AG20443 (cell line): ENCODE measurements around the gene ZNF536.
"Not testable (repeated sequence)": the region's sequence is repeated elsewhere in the genome, so short reads cannot be mapped to it uniquely, and the experiment has no call there.

Source experiments
- DNase-seq: peaks from one replicate; pipeline ENCODE4 v3.0.0; 2012; ENCODE audit warnings: low spot score, mixed read lengths

Gene ZNF536

GRCh38 chr19:30388327-30388726 lies 16.1 kb downstream of the ZNF536 start:
- DNase-seq = no peak

GRCh38 chr19:30388819-30389218 lies 16.6 kb downstream of the ZNF536 start:
- no peak for DNase-seq

- DNase-seq = no peak
These were observed 18.3 kb downstream of the ZNF536 start for GRCh38 chr19:30390356-30390988.

GRCh38 chr19:30391052-30391451 lies 18.9 kb downstream of the ZNF536 start:
- no peak for DNase-seq

GRCh38 chr19:30391554-30392551 lies 19.7 kb downstream of the ZNF536 start:
- DNase-seq = peak; percentile 58

DNA sequence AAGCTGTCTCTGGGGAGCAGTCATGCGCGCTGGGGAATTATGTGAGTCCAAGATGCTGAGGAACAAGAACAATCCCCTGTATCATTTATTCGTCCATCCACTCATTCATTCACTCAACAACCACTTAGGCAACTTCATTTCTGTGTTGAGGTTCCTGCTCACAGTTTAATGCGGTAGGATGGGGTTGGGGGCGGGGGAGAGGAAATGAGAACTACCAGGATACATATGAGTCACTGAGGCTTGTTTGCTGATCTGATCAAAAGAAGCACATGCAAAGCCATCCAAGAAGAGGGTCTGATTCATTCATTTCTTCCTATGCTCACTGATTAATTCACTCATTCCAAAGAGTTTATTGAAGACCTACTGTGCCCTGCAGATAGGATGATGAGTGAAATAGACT lies 20.9 kb downstream of the ZNF536 start:
- peak; percentile 70 for DNase-seq

- DNase-seq = no peak
These were observed 21.7 kb downstream of the ZNF536 start for GRCh38 chr19:30393729-30394480.

GRCh38 chr19:30394481-30395151 lies 22.4 kb downstream of the ZNF536 start:
- DNase-seq = no peak

GRCh38 chr19:30395283-30395682 lies 23.1 kb downstream of the ZNF536 start:
- no peak for DNase-seq

DNA sequence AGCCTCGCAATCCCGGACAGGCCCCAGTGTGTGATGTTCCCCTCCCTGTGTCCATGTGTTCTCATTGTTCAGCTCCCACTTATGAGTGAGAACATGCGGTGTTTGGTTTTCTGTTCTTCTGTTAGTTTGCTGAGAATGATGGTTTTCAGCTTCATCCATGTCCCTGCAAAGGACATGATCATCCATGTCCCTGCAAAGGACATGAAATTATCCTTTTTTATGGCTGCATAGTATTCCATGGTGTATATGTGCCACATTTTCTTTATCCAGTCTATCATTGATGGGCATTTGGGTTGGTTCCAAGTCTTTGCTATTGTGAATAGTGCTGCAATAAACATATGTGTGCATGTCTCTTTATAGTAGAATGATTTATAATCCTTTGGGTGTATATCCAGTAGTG lies 26.4 kb downstream of the ZNF536 start:
- not testable (repeated sequence) for DNase-seq

- DNase-seq = no peak
These were observed 29.8 kb downstream of the ZNF536 start for GRCh38 chr19:30401956-30402355.

- no peak for DNase-seq
These were observed 30.4 kb downstream of the ZNF536 start for GRCh38 chr19:30402436-30403202.

DNA sequence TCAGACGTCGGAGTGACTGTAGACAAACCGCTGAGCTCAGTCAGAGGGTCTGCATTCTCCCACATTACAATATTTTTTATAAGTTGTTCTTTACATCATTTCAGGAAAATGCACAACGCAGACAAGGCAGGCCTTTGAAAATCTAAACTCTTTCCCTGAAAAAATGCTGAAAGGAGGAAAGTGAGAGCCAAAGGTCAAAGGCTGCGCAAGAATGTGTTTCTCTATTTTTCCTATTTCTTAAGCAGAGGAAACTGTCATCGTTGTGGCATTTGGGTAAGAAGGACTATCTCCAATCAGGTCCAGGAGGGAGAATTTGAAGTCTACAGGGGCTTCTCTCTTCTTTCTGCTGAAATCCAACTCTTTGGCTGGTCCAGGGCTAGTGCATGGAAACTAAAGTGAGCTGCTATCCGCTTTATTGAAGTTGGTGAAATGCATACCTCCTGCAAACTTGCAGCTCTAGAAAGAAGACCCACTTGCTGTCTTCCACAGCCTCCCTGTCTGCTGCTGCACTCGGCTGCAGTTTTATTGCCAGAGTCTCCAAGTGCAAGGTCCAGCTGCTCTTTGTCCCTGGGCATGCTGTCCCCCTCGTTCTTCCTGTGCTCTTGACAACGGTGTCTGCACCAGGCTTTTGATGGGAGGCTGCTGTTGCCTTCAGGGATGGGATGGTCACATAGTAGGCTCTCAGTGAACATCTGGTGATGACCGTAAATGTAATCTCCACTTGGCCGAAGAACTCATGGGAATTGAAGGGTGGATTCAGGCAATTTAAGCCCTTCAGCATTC lies 31.2 kb downstream of the ZNF536 start:
- no peak for DNase-seq

DNA sequence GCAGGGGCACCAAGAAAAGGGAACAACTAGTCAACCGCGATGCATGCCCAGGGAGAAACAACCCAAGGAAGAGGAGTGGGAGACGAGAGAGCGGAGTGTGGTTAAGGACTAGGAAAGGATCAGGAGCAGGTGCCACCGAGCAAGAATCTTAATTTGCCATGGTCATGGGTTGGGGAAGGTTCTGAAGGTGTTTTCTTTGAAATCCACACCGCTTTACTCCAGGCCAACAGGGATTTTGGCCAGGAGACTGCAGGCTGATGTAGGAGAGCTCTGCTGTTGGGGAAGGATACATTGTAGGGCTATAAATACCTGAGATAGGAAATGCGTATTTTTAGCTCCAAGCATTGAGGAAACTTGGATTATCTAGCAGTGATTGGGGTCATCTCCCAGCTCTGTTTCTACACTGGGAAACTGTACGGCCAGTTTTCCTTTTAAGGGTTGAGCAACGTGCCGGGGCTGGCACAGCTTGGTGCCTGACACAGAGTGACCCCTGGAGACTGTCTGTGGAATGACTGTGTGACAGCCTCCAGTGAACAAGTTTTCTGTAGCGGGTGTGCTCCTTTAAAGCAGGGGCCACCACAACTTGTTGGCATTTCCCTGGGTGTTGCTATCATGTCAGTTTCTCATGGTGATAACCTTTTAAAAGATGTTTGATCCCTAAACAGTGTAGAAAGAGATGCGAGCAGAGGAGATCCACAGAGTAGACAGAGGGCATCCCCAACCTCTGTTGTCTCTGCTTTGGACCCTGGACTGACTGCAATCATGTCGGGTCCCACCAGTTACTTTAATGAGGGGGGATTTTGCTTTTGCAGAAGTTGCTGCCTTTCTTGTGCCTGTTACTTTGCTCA lies 34.3 kb downstream of the ZNF536 start:
- DNase-seq = peak; percentile 89

DNA sequence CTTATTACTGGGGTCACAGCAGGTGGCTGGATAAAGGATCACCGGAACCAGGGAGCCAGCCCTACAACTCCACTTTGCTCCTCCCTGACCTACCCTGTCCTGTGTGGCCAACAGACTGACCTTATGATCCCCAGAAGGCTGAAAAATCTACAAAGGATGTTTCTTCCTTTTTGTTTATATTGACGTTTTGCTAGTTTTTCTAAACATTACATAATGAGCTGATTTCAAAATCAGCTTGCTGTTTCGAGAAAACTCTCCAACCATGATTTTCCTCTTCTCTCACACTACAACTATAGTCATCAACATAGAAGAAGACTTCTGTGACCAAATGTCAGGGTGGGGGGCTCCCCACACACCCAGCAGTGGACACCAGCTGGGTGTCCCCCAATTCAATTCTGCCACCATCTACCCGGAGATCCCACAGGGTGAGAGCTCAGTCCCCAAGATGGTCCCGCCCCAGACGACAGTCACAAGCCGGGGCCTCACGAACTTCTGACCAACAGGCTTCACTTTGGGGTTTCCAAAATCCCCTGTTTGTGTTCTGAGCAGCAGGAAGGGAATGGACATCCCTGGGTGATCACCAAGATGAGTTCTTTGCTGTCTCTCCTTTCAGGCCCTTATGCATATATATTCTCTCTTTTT lies 35.0 kb downstream of the ZNF536 start:
- no peak for DNase-seq

GRCh38 chr19:30408734-30409301 lies 36.6 kb downstream of the ZNF536 start:
- no peak for DNase-seq

GRCh38 chr19:30411714-30412113 lies 39.5 kb downstream of the ZNF536 start:
- DNase-seq = no peak

DNA sequence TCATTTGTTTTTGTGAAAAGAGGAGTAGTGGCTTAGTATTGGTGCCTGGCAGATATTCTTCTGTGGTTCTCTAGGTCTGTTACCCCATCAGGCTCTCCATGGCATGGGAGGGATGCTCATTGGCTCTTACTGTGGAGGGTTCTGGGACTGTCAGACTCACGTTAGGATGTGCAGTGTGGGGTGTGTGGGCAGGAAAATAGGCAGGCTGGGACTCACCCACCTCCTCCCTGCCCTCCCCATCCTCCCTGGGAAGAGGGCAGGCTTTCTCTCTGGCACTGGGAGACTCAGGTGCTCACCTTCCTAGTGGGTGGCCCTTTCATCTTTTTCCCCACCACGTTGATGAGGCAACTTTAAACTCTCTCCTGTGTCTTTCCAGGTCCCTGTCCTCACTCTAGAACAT lies 44.2 kb downstream of the ZNF536 start:
- no peak for DNase-seq

GRCh38 chr19:30417166-30417565 lies 45.0 kb downstream of the ZNF536 start:
- DNase-seq = not testable (repeated sequence)
